Common myeloid progenitor, CD34-positive (primary cell): ENCODE results near the gene ANKRD63.

Experiments used
- CTCF ChIA-PET: fragments of 350-600 bp; sonication (Branson Sonifier 250); formaldehyde crosslinking; loops from one replicate; lab custom pipeline; 2021; ENCODE audit warnings: antibody characterized with exemption; lab: Charles Lee
- POLR2A ChIA-PET: fragments of 350-600 bp; sonication (Branson Sonifier 250); formaldehyde crosslinking; loops from one replicate; lab custom pipeline; 2021; ENCODE audit warnings: antibody characterized with exemption; lab: Charles Lee
- DNase-seq, 3 donors: peaks; one replicate each; pipeline versions ENCODE4 v3.0.0 to v3.0.0-alpha.2; 2013
- H3K27ac ChIP-seq, 2 experiments: 1 replicate in 1 of 2; 2 replicates in 1 of 2; pipeline ENCODE4 v1.7.0; 2013; ENCODE audit warnings: inconsistent platforms in 2 of 2, low read length in 2 of 2, mild to moderate bottlenecking in 2 of 2, low read depth in 1 of 2, moderate library complexity in 1 of 2; ENCODE audit not compliant: severe bottlenecking in 2 of 2, insufficient read depth in 1 of 2, poor library complexity in 1 of 2
- H3K27me3 ChIP-seq, 5 experiments: replicated peaks in 2 of 5; 1 replicate in 3 of 5; 2 replicates in 2 of 5; pipeline versions ENCODE4 v1.6.1 to v1.7.0; 2013; ENCODE audit warnings: low read length in 4 of 5, mild to moderate bottlenecking in 2 of 5, moderate library complexity in 2 of 5, inconsistent platforms in 1 of 5; ENCODE audit not compliant: insufficient read depth in 5 of 5, control insufficient read depth in 4 of 5
- H3K36me3 ChIP-seq, 4 experiments: 1 replicate in 2 of 4; 2 replicates in 2 of 4; pipeline versions ENCODE4 v1.6.1 to v1.7.0; 2013; ENCODE audit warnings: low read length in 3 of 4, control low read depth in 1 of 4, mild to moderate bottlenecking in 1 of 4; ENCODE audit not compliant: control insufficient read depth in 4 of 4, insufficient read depth in 4 of 4
- H3K4me1 ChIP-seq, 4 experiments: 1 replicate in 3 of 4; 2 replicates in 1 of 4; pipeline versions ENCODE4 v1.6.1 to v1.7.1; 2013; ENCODE audit warnings: low read length in 3 of 4, mild to moderate bottlenecking in 3 of 4, control low read depth in 1 of 4, inconsistent platforms in 1 of 4, moderate library complexity in 1 of 4; ENCODE audit not compliant: control insufficient read depth in 4 of 4, insufficient read depth in 4 of 4; ENCODE audit errors: control extremely low read depth in 1 of 4
- H3K4me3 ChIP-seq, 7 experiments: 1 replicate in 4 of 7; 2 replicates in 3 of 7; pipeline versions ENCODE4 v1.5.1 to v1.7.0; 2013; ENCODE audit warnings: mild to moderate bottlenecking in 7 of 7, low read length in 6 of 7, moderate library complexity in 6 of 7, inconsistent platforms in 2 of 7, low read depth in 2 of 7, control low read depth in 1 of 7; ENCODE audit not compliant: insufficient read depth in 4 of 7, control insufficient read depth in 1 of 7; ENCODE audit errors: extremely low read depth in 1 of 7
- H3K9me3 ChIP-seq, 5 experiments: 1 replicate in 4 of 5; 2 replicates in 1 of 5; pipeline versions ENCODE4 v1.6.1 to v1.7.1; 2013; ENCODE audit warnings: low read length in 4 of 5, mild to moderate bottlenecking in 2 of 5, inconsistent platforms in 1 of 5, low read depth in 1 of 5, moderate library complexity in 1 of 5; ENCODE audit not compliant: control insufficient read depth in 4 of 5, insufficient read depth in 2 of 5; ENCODE audit errors: control extremely low read depth in 1 of 5
- WGBS: methylation state at CpG from one replicate; pipeline ENCODE4 v1.1.5; 2013; ENCODE audit not compliant: insufficient coverage; 5-methylcytosine and 5-hydroxymethylcytosine counted together

Gene ANKRD63

DNA sequence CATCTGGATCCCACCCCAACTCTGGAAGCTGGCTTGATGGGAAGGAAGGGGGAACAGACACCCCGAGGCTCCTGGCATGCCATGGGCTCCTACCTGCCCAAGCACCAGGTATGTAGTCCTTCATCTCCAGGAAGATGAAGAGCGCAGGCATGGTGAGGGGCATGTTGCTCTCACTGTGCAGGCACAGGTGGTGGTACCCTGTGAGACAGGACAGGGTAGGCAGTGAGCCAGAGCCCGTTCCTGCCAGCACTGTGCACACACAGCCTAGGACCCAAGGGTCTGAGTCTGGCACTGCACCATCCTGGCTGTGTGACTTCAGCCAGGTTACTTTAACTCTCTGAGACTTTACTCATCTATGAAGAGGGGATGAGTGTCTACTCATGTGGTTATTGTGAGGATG is 9.4 kb upstream of the ANKRD63 start:
- DNase-seq = no peak
- Histone ChIP-seq H3K4me3 (no peak overlapping the region), H3K9me3 (no peaks in the 10 kb centered on the region), H3K36me3 (peaks cover 34 to 98% (median 78%) of the 10 kb centered on the region in 4 experiments), H3K27me3 (no peaks in the 10 kb centered on the region), H3K4me1 (peaks cover 0 to 19% (median 0%) of the 10 kb centered on the region in 4 experiments), H3K27ac (no peak overlapping the region)
- CTCF ChIA-PET = interaction anchor here (2.6 to 25.2 kb wide), 3 partner anchors 20 to 130 kb away, joined by 8 to 407 read pairs (median 21); partner anchors contain the start of genes INAFM2 and PLCB2
- 100% methylated on average over 2 of the region's 3 CpGs for WGBS
- POLR2A ChIA-PET = interaction anchor here (1.2 kb wide), 1 partner anchor 16 kb away, joined by 4 read pairs; no protein-coding TSS in a partner anchor

DNA sequence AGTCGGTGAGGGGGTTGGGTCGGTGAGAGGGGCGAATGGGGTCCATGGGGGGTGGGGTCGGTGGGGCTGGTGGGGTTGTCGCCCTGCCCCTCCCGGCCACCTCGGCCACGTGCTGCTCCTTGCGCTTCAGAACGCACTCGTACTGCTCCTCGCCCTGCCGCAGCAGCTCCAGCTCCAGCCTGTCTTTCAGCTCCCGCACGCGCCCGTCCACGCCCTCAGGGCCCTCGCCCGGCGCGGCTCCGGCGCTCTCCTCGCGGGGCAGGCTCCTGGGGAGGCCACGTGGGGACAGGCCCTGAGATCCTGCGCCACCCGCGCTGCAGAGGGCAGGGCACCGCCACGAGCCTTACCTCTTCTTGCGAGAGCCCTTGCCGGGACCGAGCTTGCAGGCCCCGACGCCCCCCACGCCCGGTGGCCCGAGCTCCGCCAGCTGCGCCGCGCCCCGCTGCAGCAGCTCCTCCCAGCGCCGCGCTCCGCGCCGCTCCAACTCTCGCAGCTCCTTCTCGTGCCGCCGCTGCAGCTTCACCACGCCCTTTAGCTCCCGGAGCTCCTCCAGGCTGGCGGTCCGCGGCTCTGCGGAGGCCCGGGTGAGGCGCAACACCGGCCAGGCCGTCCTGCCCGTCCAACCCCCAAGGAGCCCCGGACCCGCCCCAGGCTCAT is 8.2 kb upstream of the ANKRD63 start:
- peaks cover 34 to 98% (median 75%) of the 10 kb centered on the region in 4 experiments for H3K36me3 ChIP-seq
- WGBS = 98% methylated on average over 61 of the region's 68 CpGs
- ChIA-PET CTCF (interaction anchor here (1.4 to 25.2 kb wide), 5 partner anchors 12 to 131 kb away, joined by 3 to 407 read pairs (median 21); partner anchors contain the start of genes INAFM2 and PLCB2), POLR2A (no interaction called here)
- H3K9me3 ChIP-seq = no peaks in the 10 kb centered on the region
- peaks cover 0 to 18% (median 0%) of the 10 kb centered on the region in 4 experiments for H3K4me1 ChIP-seq
- DNase-seq = no peak
- no peak overlapping the region for H3K27ac ChIP-seq
- H3K27me3 ChIP-seq = no peaks in the 10 kb centered on the region
- H3K4me3 ChIP-seq = no peak overlapping the region

DNA sequence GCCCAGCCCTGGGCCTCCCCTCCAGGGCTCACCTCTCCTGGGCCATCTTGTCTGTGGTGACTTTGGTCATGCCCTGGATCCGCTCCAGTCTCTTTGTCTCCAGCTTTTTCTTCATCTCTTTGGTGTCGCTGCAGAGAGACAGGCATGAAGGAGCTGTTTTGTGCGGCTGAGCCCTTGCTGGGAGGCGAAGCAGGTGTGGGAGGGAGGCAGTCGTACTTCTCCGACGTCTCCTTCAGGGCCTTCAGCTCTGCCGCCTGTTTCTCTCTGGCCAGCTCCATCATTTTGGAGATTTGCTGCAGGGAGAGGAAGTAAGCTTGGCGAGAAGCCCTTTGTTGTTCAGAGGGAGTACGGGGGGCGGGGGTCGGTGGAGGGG is 7.7 kb upstream of the ANKRD63 start:
- POLR2A ChIA-PET = no interaction called here
- CTCF ChIA-PET = interaction anchor here (1.4 to 25.2 kb wide), 4 partner anchors 11 to 77 kb away, joined by 3 to 407 read pairs (median 24); partner anchors contain the start of genes INAFM2 and PLCB2
- H3K4me1 ChIP-seq = peaks cover 0 to 18% (median 0%) of the 10 kb centered on the region in 4 experiments
- WGBS = 93% methylated on average over 3 of the region's 12 CpGs
- no peaks in the 10 kb centered on the region for H3K9me3 ChIP-seq
- DNase-seq = no peak
- H3K36me3 ChIP-seq = peaks cover 30 to 98% (median 72%) of the 10 kb centered on the region in 4 experiments
- H3K27me3 ChIP-seq = no peaks in the 10 kb centered on the region
- H3K27ac ChIP-seq = no peak overlapping the region
- H3K4me3 ChIP-seq = no peak overlapping the region

DNA sequence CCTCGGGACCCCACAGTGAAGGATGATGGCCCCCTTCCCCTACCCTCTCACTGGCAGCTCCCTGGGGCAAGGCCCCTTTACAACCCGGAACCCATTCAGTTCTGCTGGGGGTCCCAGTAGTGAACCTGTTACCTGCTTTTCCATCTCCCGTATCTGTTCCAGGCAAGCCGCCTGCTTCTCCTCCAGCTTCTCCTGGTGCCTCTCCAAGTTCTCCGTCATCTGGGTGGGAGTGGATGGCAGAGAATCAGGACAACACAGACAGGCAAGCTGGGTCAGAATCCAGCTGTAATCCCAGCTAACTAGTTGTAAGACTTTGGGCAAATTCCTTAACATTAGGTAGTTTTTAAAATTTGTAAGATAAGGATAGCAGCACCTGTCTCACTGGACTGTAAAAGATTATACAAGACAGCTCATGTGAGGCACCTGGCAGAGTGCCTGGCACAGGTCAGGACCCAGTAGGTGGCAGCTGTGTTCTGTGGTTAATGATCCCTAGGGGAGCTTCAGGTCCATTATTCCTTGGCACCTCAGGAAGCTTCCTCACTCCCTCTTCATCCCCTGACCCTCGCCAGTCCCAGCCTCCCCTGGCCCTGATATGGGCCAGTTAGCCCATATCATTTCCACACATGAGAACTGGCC is 6.4 kb upstream of the ANKRD63 start:
- H3K27me3 ChIP-seq = no peaks in the 10 kb centered on the region
- CTCF ChIA-PET = interaction anchor here (0.8 to 25.2 kb wide), 7 partner anchors 10 to 185 kb away, joined by 3 to 407 read pairs (median 5); partner anchors contain the start of genes CCDC9B, INAFM2 and PLCB2
- POLR2A ChIA-PET = no interaction called here
- DNase-seq = no peak
- no peaks in the 10 kb centered on the region for H3K9me3 ChIP-seq
- 95% methylated on average over 4 of the region's 6 CpGs for WGBS
- peaks cover 23 to 85% (median 62%) of the 10 kb centered on the region in 4 experiments for H3K36me3 ChIP-seq
- peaks cover 0 to 20% (median 0%) of the 10 kb centered on the region in 4 experiments for H3K4me1 ChIP-seq
- H3K27ac ChIP-seq = no peak overlapping the region
- H3K4me3 ChIP-seq = no peak overlapping the region

DNA sequence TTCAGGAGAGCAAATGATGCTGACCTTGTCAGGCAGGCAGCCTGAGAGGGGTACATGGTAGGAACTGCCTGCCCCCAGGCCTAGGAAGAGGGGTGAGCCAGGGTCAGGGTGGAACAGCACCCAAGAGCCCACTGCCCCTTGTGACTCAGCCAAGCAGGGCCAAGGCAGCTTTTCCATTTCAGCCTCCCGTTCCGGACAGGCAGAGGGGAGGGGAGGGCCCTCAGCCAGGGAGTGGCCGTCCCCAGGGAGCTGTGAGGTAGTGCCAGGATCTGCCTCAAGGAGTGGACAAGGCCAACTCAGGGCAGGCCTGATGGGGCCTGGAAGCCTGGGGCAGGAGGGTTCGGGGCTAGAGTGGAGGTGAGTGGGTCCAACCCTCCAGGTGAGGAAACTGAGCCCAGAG is 5.1 kb upstream of the ANKRD63 start:
- no peak overlapping the region for H3K27ac ChIP-seq
- peaks cover 17 to 72% (median 53%) of the 10 kb centered on the region in 4 experiments for H3K36me3 ChIP-seq
- H3K27me3 ChIP-seq = peaks cover 0 to 13% (median 0%) of the 10 kb centered on the region in 5 experiments
- WGBS = 95% methylated on average over 4 of the region's 4 CpGs
- ChIA-PET POLR2A (no interaction called here), CTCF (interaction anchor here (0.8 to 25.2 kb wide), 6 partner anchors 9 to 134 kb away, joined by 3 to 407 read pairs (median 4); partner anchors contain the start of genes CCDC9B, INAFM2 and PLCB2)
- no peaks in the 10 kb centered on the region for H3K9me3 ChIP-seq
- no peak for DNase-seq
- H3K4me1 ChIP-seq = peaks cover 0 to 17% (median 8%) of the 10 kb centered on the region in 4 experiments
- H3K4me3 ChIP-seq = no peak overlapping the region

DNA sequence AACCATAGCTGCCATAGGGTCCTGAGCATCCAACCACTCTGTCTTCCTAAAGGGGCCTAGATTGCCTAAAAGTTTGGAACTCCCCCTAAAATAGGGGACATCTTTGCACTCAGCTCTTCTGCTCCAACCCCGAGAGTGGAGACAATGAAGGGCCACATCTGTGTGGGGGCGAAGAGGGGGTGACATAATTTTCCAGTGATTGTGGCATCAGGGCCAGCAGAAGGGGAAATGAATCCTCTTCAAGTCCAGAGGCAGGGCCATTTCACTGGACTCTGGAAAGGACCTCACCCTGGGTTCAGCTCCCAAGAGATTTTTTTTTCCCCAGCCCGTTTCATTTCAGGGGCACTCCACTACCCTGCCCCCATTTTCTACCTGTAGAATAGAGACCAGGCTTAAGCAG is 4.6 kb upstream of the ANKRD63 start:
- WGBS = 40% methylated on average over 1 of the region's 3 CpGs
- DNase-seq = no peak
- Histone ChIP-seq H3K36me3 (peaks cover 15 to 68% (median 48%) of the 10 kb centered on the region in 4 experiments), H3K4me1 (peaks cover 0 to 22% (median 12%) of the 10 kb centered on the region in 4 experiments), H3K27ac (no peak overlapping the region), H3K4me3 (no peak overlapping the region), H3K27me3 (peaks cover 0 to 18% (median 0%) of the 10 kb centered on the region in 5 experiments), H3K9me3 (no peaks in the 10 kb centered on the region)
- ChIA-PET POLR2A (no interaction called here), CTCF (interaction anchor here (0.8 to 25.2 kb wide), 8 partner anchors 8 to 134 kb away, joined by 3 to 407 read pairs (median 4); partner anchors contain the start of genes CCDC9B, INAFM2 and PLCB2)
